ENCODE data around the gene PYROXD2. TPM values are rescaled to one million over a fixed set of nuclear protein-coding genes. Genes with fewer than 3 reads are reported as not detected.

PYROXD2 gene
- total and polyA plus RNA-seq, 2 experiments from 2014 or later = 12.1 to 13.8 TPM

DNA sequence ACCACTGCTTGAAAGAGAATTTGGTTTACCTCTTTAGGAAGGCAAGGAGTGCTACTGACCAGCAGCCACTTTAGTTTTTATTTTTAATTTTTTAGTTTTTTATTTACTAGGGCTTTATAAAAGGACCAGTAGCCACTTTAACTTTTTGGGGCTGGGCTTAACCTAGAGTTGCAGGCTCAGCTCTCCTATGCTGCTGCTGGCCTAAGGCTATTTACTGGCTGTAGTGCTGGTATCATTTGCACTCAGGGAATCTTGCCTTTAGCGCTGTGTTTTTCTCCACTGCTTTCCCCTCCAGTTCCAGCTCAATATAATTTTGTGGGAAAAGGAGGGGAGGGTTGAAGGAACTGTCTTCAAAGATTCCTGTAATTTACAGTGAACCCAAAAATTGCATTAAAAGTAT is 18.4 kb upstream of the PYROXD2 start:
- no peaks in the 10 kb centered on the region for H3K27me3 ChIP-seq (replicated peaks; ENCODE audit: insufficient read depth)
- no peaks in the 10 kb centered on the region for H3K9me3 ChIP-seq (ENCODE audit: low read depth)
- no peaks in the 10 kb centered on the region; the same call in 1 of the 2 replicates for H4K20me1 ChIP-seq (ENCODE audit: insufficient read depth)
- no peak overlapping the region for H3K27ac ChIP-seq
- H3K9ac ChIP-seq = no peak overlapping the region
- H3K9me2 ChIP-seq (ENCODE audit: insufficient read depth) = no peaks in the 10 kb centered on the region
- peaks cover 32% of the 10 kb centered on the region for H3K36me3 ChIP-seq (ENCODE audit: low read depth)
- DNase-seq = no peak
- TF ChIP-seq EZH2phosphoT487 (IDR thresholded peaks at IDR 0.05; ENCODE audit: insufficient read depth, low read depth) (no peak), EZH2 (IDR thresholded peaks at IDR 0.05; ENCODE audit: insufficient read depth, poor library complexity, severe bottlenecking) (no peak)
- no peaks in the 10 kb centered on the region for H3F3A ChIP-seq (ENCODE audit: insufficient read depth)
- no peaks in the 10 kb centered on the region for H3K4me1 ChIP-seq (ENCODE audit: insufficient read depth)
- no peak overlapping the region for H3K4me2 ChIP-seq (ENCODE audit: unreplicated experiment)
- H2AFZ ChIP-seq = no peak overlapping the region
- H3K79me2 ChIP-seq (ENCODE audit: insufficient read depth) = no peaks in the 10 kb centered on the region
- WGBS, 2 experiments (ENCODE audit: low coverage in 1 of 2, low lambda C conversion rate in 2 of 2, missing lambda C conversion rate in 2 of 2) = 95 to 96% methylated on average over 1 of the region's 1 CpG
- in situ Hi-C loops (cut with MboI) = no loop called here
- no peak overlapping the region for H3K4me3 ChIP-seq

DNA sequence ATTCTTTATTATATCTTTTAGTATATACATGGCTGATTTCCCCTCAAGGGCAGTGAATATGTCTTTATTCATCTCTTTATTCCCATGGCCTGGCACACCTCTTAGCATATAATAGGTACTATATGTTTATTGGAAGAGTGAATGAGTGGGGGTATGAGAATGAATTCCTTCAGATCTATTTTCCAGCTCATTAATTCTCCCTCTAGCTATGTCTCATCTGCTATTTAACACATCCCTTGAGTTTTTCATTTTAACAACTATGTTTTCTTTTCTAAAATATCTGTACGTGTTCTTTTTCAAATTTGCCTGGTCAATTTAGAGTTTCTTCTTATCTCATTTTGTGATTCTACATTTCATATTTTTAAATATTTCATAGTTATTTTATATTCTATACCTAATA is 17.3 kb upstream of the PYROXD2 start:
- in situ Hi-C loops (cut with MboI) = no loop called here
- H3F3A ChIP-seq (ENCODE audit: insufficient read depth) = no peaks in the 10 kb centered on the region
- DNase-seq = no peak
- no peaks in the 10 kb centered on the region for H3K9me2 ChIP-seq (ENCODE audit: insufficient read depth)
- H3K4me1 ChIP-seq (ENCODE audit: insufficient read depth) = no peaks in the 10 kb centered on the region
- no peaks in the 10 kb centered on the region; the same call in 1 of the 2 replicates for H4K20me1 ChIP-seq (ENCODE audit: insufficient read depth)
- no peak overlapping the region for H3K4me2 ChIP-seq (ENCODE audit: unreplicated experiment)
- H3K9ac ChIP-seq = no peak overlapping the region
- H3K27me3 ChIP-seq (replicated peaks; ENCODE audit: insufficient read depth) = no peaks in the 10 kb centered on the region
- no peak overlapping the region for H3K4me3 ChIP-seq
- no peak overlapping the region for H2AFZ ChIP-seq
- H3K36me3 ChIP-seq (ENCODE audit: low read depth) = peaks cover 32% of the 10 kb centered on the region
- no peak for TF ChIP-seq EZH2phosphoT487 (IDR thresholded peaks at IDR 0.05; ENCODE audit: insufficient read depth, low read depth)
- no peak for TF ChIP-seq EZH2 (IDR thresholded peaks at IDR 0.05; ENCODE audit: insufficient read depth, poor library complexity, severe bottlenecking)
- 53 to 64% methylated on average over 1 of the region's 1 CpG for WGBS, 2 experiments (ENCODE audit: low coverage in 1 of 2, low lambda C conversion rate in 2 of 2, missing lambda C conversion rate in 2 of 2)
- no peaks in the 10 kb centered on the region for H3K79me2 ChIP-seq (ENCODE audit: insufficient read depth)
- no peaks in the 10 kb centered on the region for H3K9me3 ChIP-seq (ENCODE audit: low read depth)
- H3K27ac ChIP-seq = no peak overlapping the region

DNA sequence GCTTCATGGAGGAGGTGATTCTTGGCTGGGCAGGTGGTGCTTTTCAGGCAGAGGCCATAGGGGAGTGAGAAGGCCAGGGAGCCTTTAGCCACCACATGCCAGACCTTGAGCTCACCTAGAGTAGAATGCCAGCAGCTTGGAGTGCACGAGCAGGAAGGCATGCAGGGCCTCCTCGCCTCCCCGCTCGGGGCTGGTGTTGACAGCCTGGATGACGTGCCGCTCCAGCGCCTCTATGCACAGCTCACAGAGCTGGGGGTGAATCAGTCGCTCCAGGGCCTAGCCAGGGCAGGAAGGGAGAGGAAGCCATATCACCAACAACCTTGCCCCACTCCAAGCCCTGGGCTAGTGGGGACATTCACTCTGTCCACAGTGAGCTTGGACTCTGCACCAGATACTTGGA is 16.0 kb upstream of the PYROXD2 start:
- Histone ChIP-seq H3K9ac (no peak overlapping the region), H2AFZ (no peak overlapping the region), H3K4me3 (no peak overlapping the region), H3K4me1 (ENCODE audit: insufficient read depth) (no peaks in the 10 kb centered on the region), H3K4me2 (ENCODE audit: unreplicated experiment) (no peak overlapping the region), H4K20me1 (ENCODE audit: insufficient read depth) (no peaks in the 10 kb centered on the region), H3K9me2 (ENCODE audit: insufficient read depth) (no peaks in the 10 kb centered on the region), H3K36me3 (ENCODE audit: low read depth) (peaks cover 32% of the 10 kb centered on the region), H3K79me2 (ENCODE audit: insufficient read depth) (no peaks in the 10 kb centered on the region), H3K27ac (no peak overlapping the region), H3K27me3 (replicated peaks; ENCODE audit: insufficient read depth) (no peaks in the 10 kb centered on the region), H3F3A (ENCODE audit: insufficient read depth) (no peaks in the 10 kb centered on the region), H3K9me3 (ENCODE audit: low read depth) (no peaks in the 10 kb centered on the region)
- no peak for TF ChIP-seq EZH2 (IDR thresholded peaks at IDR 0.05; ENCODE audit: insufficient read depth, poor library complexity, severe bottlenecking)
- TF ChIP-seq EZH2phosphoT487 (IDR thresholded peaks at IDR 0.05; ENCODE audit: insufficient read depth, low read depth) = no peak
- in situ Hi-C loops (cut with MboI) = no loop called here
- WGBS, 2 experiments (ENCODE audit: low coverage in 1 of 2, low lambda C conversion rate in 2 of 2, missing lambda C conversion rate in 2 of 2) = 89 to 96% methylated on average over 8 of the region's 8 CpGs
- DNase-seq = no peak

DNA sequence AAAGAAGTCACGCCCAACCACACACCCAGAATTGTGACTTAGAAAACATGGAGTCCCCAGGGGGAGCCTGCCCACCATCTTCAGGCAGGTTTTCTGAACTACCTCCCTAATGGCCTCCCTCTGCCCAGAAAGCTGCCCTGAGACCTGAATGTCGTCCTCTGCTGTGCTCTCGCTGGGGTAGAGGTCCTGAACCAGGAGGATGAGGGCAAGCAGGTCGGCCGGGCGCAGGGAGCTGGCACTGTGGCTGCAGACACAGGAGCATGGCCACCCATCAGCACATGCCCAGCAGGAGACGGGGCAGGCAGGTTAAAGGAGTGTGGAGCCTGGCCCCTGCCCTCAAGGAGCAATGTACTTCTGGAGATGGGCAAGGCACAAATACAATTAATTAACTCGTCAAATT is 15.4 kb upstream of the PYROXD2 start:
- no peak overlapping the region for H3K27ac ChIP-seq
- no peaks in the 10 kb centered on the region for H3K27me3 ChIP-seq (replicated peaks; ENCODE audit: insufficient read depth)
- H3K36me3 ChIP-seq (ENCODE audit: low read depth) = peaks cover 31% of the 10 kb centered on the region
- H4K20me1 ChIP-seq (ENCODE audit: insufficient read depth) = no peaks in the 10 kb centered on the region
- TF ChIP-seq EZH2 (IDR thresholded peaks at IDR 0.05; ENCODE audit: insufficient read depth, poor library complexity, severe bottlenecking) (no peak), EZH2phosphoT487 (IDR thresholded peaks at IDR 0.05; ENCODE audit: insufficient read depth, low read depth) (no peak)
- no peaks in the 10 kb centered on the region for H3K79me2 ChIP-seq (ENCODE audit: insufficient read depth)
- no peaks in the 10 kb centered on the region for H3K9me2 ChIP-seq (ENCODE audit: insufficient read depth)
- no peak overlapping the region for H3K9ac ChIP-seq
- no peak overlapping the region for H2AFZ ChIP-seq
- in situ Hi-C loops (cut with MboI) = no loop called here
- H3K4me2 ChIP-seq (ENCODE audit: unreplicated experiment) = no peak overlapping the region
- DNase-seq = no peak
- H3K4me1 ChIP-seq (ENCODE audit: insufficient read depth) = no peaks in the 10 kb centered on the region
- WGBS, 2 experiments (ENCODE audit: low coverage in 1 of 2, low lambda C conversion rate in 2 of 2, missing lambda C conversion rate in 2 of 2) = 86 to 91% methylated on average over 8 of the region's 8 CpGs
- no peaks in the 10 kb centered on the region for H3K9me3 ChIP-seq (ENCODE audit: low read depth)
- H3K4me3 ChIP-seq = no peak overlapping the region
- no peaks in the 10 kb centered on the region for H3F3A ChIP-seq (ENCODE audit: insufficient read depth)
